ENCODE results near the gene CLIC4. TPM values are rescaled to one million over a fixed set of nuclear protein-coding genes. Genes with fewer than 3 reads are reported as not detected.
"Not testable (repeated sequence)": the region's sequence is repeated elsewhere in the genome, so short reads cannot be mapped to it uniquely, and the experiment has no call there.

CLIC4 gene
- total RNA-seq, 1 donor from 2014 or later = 249 TPM

- no peak for DNase-seq
Observed at GRCh38 chr1:24775348-24775747, 30.1 kb downstream of the CLIC4 start.

GRCh38 chr1:24775916-24776315 is 30.7 kb downstream of the CLIC4 start:
- DNase-seq = no peak

GRCh38 chr1:24776821-24777220 is 31.6 kb downstream of the CLIC4 start:
- no peak for DNase-seq

GRCh38 chr1:24778141-24778540 is 32.9 kb downstream of the CLIC4 start:
- no peak for DNase-seq

- DNase-seq = not testable (repeated sequence)
Observed at GRCh38 chr1:24779199-24779598, 34.0 kb downstream of the CLIC4 start.

GRCh38 chr1:24779689-24780464 is 34.6 kb downstream of the CLIC4 start:
- no peak for DNase-seq

GRCh38 chr1:24780626-24781025 is 35.4 kb downstream of the CLIC4 start:
- not testable (repeated sequence) for DNase-seq

- DNase-seq = no peak
Observed at GRCh38 chr1:24782689-24783088, 37.4 kb downstream of the CLIC4 start.

- DNase-seq = no peak
Observed at GRCh38 chr1:24783713-24784112, 38.5 kb downstream of the CLIC4 start.

GRCh38 chr1:24786191-24786590 is 40.9 kb downstream of the CLIC4 start:
- DNase-seq = no peak

- no peak for DNase-seq
Observed at GRCh38 chr1:24790490-24790889, 45.2 kb downstream of the CLIC4 start.

GRCh38 chr1:24793447-24794129 is 48.3 kb downstream of the CLIC4 start:
- no peak for DNase-seq

- not testable (repeated sequence) for DNase-seq
Observed at GRCh38 chr1:24794130-24794502, 48.9 kb downstream of the CLIC4 start.

GRCh38 chr1:24795236-24795635 is 50.0 kb downstream of the CLIC4 start:
- DNase-seq = no peak

- no peak for DNase-seq
Observed at GRCh38 chr1:24796524-24796923, 51.3 kb downstream of the CLIC4 start.

GRCh38 chr1:24799242-24799641 is 54.0 kb downstream of the CLIC4 start:
- not testable (repeated sequence) for DNase-seq

GRCh38 chr1:24801176-24801575 is 55.9 kb downstream of the CLIC4 start:
- no peak for DNase-seq

- DNase-seq = no peak
Observed at GRCh38 chr1:24803220-24803619, 58.0 kb downstream of the CLIC4 start.

GRCh38 chr1:24803987-24804530 is 58.8 kb downstream of the CLIC4 start:
- no peak for DNase-seq

- no peak for DNase-seq
Observed at GRCh38 chr1:24805534-24806301, 60.5 kb downstream of the CLIC4 start.

GRCh38 chr1:24806588-24806987 is 61.3 kb downstream of the CLIC4 start:
- DNase-seq = no peak

GRCh38 chr1:24811494-24811893 is 66.2 kb downstream of the CLIC4 start:
- DNase-seq = not testable (repeated sequence)

- not testable (repeated sequence) for DNase-seq
Observed at GRCh38 chr1:24820221-24820620, 75.0 kb downstream of the CLIC4 start.

Data from tongue (tissue), 2 donors.